HG03575 (cell line): Measurements from ENCODE around the gene SMG7.
"Not testable (repeated sequence)": the region's sequence is repeated elsewhere in the genome, so short reads cannot be mapped to it uniquely, and the experiment has no call there.

Experiments
- ATAC-seq: cut with Tn5 transposase; IDR thresholded peaks from one replicate; pipeline ENCODE4 v1.9.1; 2021; ENCODE audit not compliant: unreplicated experiment, insufficient number of reproducible peaks, low FRiP score; ENCODE audit errors: extremely low read depth

Gene SMG7

GRCh38 chr1:183472488-183473216 is at the start of gene SMG7:
Gene SMG7 (plus strand): TSS chr1:183472499. CDS start chr1:183472621, 122 bp downstream.
- no peak for ATAC-seq

GRCh38 chr1:183423541-183423940 is 48.8 kb upstream of the SMG7 start:
- ATAC-seq = no peak

GRCh38 chr1:183424691-183425090 is 47.6 kb upstream of the SMG7 start:
- ATAC-seq = no peak

- not testable (repeated sequence) for ATAC-seq
Observed at GRCh38 chr1:183427591-183427990, 44.7 kb upstream of the SMG7 start.

- no peak for ATAC-seq
Observed at GRCh38 chr1:183431840-183432547, 40.3 kb upstream of the SMG7 start.

GRCh38 chr1:183432548-183432875 is 39.8 kb upstream of the SMG7 start:
- ATAC-seq = no peak

- no peak for ATAC-seq
Observed at GRCh38 chr1:183433703-183434102, 38.6 kb upstream of the SMG7 start.

- ATAC-seq = no peak
Observed at GRCh38 chr1:183435497-183435896, 36.8 kb upstream of the SMG7 start.

GRCh38 chr1:183438060-183438459 is 34.2 kb upstream of the SMG7 start:
- no peak for ATAC-seq

GRCh38 chr1:183443011-183443410 is 29.3 kb upstream of the SMG7 start:
- no peak for ATAC-seq

- no peak for ATAC-seq
Observed at GRCh38 chr1:183443466-183443865, 28.8 kb upstream of the SMG7 start.

- ATAC-seq = no peak
Observed at GRCh38 chr1:183444243-183444642, 28.1 kb upstream of the SMG7 start.

- no peak for ATAC-seq
Observed at GRCh38 chr1:183449223-183449770, 23.0 kb upstream of the SMG7 start.

- no peak for ATAC-seq
Observed at GRCh38 chr1:183450093-183450492, 22.2 kb upstream of the SMG7 start.

- no peak for ATAC-seq
Observed at GRCh38 chr1:183454377-183454776, 17.9 kb upstream of the SMG7 start.

- no peak for ATAC-seq
Observed at GRCh38 chr1:183456826-183457225, 15.5 kb upstream of the SMG7 start.

GRCh38 chr1:183457449-183457848 is 14.8 kb upstream of the SMG7 start:
- no peak for ATAC-seq

- ATAC-seq = no peak
Observed at GRCh38 chr1:183460596-183460995, 11.7 kb upstream of the SMG7 start.

- no peak for ATAC-seq
Observed at GRCh38 chr1:183461350-183461749, 10.9 kb upstream of the SMG7 start.

GRCh38 chr1:183463566-183463965 is 8.7 kb upstream of the SMG7 start:
- no peak for ATAC-seq
